HG03571 (cell line): ENCODE results near the gene HTRA2.
"Not testable (repeated sequence)": the region's sequence is repeated elsewhere in the genome, so short reads cannot be mapped to it uniquely, and the experiment has no call there.

Experiments used
- ATAC-seq: cut with Tn5 transposase; IDR thresholded peaks from one replicate; pipeline ENCODE4 v1.9.1; 2021; ENCODE audit not compliant: unreplicated experiment

HTRA2 gene

DNA sequence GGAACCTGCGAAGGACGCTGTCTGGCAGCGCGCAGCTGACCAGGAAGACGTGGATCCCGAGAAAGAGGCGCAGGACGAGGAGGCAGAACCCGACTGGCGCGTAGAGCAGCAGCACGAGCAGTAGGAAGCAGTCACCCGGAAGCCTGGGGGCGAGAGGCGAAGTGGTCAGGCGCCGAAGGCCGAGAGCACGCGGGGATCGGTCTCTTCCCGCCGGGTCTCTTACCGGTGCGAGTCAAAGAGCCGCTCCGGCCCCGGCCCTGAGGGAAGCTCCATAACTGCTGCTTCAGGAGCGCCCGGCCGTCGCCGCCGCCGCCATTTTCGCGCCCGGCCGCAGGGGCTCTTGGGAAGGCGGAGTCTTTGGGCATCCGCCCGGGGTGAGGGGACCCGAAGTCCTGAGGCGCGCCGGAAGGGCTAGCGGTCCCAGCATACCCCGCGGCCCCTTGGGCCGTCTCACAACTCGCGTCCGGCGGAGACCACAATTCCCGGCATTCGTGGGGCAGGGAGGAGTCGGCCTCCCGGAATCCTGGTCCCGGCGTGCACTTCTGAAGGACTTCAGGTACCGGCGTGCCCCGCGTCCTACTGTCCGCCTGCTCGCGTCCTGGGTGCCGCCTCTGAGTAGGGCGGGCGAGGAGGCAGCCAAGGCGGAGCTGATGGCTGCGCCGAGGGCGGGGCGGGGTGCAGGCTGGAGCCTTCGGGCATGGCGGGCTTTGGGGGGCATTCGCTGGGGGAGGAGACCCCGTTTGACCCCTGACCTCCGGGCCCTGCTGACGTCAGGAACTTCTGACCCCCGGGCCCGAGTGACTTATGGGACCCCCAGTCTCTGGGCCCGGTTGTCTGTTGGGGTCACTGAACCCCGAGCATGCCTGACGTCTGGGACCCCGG lies at the start of gene HTRA2, which contains the start of gene AUP1:
TSS of gene HTRA2 (plus strand) at position 577 of the 882 bp plus-strand sequence. CDS start at position 651, 74 bp downstream.
TSS of gene AUP1 (minus strand) at position 350 of the 882 bp plus-strand sequence. CDS start at position 273, 77 bp downstream.
- ATAC-seq = peak; percentile 71

DNA sequence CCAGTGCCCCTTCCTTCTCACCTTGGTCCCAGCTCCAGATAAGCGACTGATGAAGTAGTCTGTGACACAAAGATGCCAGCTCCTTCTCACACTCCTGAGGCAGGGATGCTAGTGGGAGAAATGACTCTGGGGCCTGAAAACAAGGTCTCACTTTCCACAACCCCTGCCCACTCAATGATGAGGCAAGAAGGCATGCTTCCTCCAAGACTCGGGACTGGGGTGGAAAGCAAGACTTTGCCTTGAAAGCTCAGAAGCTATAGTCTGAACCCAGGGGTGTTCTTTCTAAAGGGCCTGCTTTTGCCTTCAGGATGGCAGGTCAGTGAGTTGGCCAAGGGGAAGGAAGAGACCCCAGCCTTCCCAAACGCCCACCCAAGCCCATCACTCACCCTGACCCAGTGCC lies 48.3 kb upstream of the HTRA2 start:
- ATAC-seq = no peak

DNA sequence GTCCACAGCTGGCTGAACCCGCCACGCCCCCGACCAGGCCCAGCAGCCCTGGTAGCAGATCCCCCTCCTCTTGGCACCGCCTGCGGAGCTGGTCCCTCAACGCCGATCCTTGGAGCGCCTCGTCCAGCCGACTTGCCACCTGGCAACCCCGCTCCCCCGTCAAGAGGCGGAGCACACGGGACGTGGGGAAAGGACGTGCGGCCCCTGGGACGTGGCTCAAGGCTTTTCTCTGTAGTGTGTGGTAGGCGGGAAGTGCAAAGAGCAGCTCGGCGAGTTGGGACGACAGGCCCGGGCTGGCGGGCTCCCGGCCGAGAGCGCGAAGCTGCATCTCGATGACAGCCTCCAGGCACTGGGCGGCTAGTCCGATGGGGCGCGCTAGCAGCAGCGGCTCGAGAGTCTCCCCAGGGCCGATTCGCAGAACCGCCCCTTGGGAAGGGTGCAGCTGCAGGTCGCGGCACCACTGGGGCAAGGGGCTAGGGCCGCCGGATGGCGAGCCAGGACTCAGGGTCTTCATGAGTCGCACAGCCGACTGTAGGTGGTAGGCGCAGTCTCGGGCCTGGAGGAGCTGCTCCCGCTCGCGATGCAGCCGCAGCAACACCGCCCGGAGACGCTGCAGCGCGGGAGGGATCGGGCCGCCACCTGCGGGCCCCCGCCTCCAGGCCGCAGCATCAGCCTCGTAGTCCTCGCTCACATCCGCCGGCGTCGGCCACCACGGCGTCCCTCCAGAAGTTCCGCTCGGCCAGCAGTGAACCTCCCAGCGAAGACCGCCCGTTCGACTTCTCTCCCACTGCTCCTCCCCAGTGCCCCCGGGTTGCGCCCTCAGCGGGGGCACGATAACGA lies 47.6 kb upstream of the HTRA2 start:
- ATAC-seq = peak; percentile 44

DNA sequence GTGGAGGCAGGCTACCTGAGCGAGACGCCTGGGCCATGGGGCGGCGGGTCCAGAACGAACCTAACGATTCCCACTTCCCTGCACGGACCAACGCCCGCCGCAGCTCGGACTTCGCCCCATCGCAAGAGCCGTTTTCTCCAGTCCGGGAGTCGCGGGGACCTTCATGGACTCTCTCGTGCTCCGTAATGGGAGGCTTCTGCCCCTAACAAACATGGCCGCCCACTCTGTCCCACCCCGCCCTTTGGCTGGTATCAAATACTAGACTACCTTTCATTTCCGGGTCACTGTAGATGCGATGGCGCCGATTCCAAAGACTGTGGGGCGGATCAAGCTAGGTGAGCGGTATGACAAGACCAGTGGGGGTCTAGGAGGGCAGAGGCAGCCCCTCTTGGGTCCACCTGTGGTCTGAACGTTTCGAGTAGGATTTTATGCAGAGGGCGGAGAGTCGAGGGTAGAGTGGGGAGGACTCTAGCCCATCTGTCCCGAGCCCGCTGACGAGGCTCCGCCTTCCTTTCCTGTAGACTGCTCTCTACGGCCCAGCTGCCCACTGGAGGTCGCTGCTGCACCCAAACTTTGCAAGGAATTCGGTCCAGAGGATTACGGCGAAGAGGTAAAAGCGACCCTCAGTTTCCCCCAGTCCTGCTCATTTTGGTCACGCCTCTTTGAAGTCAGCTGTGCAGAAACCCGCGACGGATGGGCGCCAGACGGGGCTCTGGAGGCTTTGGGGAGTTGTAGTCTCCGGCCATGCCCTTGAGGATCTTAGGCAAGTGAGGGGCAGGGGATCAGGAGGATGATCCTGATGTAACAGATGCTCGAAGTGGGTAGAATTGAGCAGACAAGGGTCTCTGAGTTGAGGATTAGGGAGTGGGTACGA lies 46.7 kb upstream of the HTRA2 start, which contains the start of the genes CCDC142 and TTC31:
TSS of gene CCDC142 (minus strand) at position 198 of the 874 bp plus-strand sequence. CDS start at position 37, 161 bp downstream.
TSS of gene TTC31 (plus strand) at position 281 of the 874 bp plus-strand sequence. CDS start at position 296, 15 bp downstream.
- peak; percentile 86 for ATAC-seq

DNA sequence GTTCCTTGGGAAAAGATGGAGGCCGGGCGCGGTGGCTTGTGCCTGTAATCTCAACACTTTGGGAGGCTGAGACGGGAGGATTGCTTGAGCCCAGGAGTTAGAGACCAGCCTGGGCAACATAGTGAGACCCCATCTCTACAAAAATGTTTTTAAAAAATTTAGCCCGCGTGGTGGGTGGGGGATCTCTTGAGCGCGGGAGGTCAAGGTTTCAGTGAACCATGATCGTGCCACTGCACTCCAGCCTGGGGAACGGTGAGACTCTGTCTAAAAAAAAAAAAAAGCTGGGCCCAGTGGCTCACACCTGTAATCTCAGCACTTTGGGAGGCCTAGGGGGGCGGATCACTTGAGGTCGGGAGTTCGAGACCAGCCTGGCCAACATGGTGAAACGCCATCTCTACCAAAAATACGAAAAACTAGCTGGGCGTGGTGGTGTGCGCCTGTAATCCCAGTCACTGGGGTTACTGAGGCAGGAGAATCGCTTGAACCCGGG lies 46.0 kb upstream of the HTRA2 start:
- ATAC-seq = not testable (repeated sequence)

DNA sequence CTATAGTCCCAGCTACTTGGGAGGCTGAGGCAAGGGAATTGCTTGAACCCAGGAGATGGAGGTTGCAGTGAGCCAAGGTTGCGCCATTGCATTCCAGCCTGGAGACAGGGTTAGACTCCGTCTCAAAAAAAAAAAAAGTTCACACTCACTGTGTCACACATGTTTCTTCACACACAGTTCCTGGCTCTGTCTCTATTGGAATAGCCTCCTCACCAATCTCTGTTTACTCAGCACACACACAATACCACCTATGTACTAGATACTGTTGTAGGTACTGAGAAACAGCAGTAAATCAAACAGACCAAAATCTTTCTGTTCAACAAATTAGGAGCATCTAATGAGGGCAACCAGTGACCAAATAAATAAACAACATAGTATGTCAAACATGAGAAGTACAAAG lies 43.6 kb upstream of the HTRA2 start:
- ATAC-seq = no peak

DNA sequence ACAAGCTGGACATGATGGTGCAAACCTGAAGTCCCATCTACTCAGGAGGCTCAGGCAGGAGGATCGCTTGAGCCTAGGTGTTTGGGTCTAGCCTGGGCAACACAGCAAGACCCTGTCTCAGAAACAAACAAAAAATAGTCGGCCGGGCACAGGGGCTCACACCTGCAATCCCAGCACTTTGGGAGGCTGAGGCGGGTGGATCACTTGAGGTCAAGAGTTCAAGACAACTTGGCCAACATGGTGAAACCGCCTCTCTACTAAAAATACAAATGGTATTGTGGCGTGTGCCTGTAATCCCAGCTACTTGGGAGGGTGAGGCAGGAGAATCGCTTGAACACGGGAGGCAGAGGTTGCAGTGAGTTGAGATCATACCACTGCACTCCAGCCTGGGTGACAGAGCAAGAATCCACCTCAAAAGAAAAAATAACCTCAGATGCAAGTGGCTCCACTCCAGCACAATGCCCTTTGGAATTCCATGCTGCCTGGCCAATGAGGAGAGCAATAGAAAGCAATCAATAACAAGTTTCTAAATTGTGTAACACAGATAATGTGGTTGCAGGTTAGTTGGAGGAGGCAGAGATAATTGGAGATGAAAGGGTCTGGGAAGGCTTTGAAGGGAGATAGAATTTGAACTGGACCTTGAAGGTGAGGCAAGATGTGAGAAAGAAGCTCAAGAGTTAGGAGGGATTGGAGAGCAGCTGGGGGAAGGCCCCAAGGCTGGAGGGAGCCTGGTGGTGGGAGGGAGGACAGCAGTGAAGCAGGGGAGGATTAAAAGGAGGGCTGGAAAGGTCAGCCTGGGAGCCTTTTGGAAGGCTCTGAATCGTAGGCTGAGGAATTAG lies 40.9 kb upstream of the HTRA2 start:
- ATAC-seq = no peak

DNA sequence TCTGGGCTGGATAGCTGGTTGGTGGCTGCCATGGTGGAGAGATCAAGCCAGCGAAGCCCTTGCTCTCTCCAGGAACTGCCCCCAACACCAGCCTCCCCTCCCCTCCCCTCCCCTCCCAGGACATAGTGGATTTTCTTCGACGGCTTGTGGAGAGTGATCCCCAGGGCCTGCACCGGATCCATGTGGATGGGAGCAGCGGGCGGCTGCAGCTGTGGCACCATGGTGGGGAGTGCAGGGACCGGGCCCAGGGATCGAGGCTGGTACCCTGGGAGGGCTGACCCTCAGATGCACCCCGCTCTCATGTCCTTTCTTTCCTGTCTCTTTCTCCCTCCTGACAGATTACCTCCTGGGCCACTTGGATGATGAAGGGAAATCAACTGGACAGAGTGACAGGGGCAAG lies 39.8 kb upstream of the HTRA2 start:
- no peak for ATAC-seq

DNA sequence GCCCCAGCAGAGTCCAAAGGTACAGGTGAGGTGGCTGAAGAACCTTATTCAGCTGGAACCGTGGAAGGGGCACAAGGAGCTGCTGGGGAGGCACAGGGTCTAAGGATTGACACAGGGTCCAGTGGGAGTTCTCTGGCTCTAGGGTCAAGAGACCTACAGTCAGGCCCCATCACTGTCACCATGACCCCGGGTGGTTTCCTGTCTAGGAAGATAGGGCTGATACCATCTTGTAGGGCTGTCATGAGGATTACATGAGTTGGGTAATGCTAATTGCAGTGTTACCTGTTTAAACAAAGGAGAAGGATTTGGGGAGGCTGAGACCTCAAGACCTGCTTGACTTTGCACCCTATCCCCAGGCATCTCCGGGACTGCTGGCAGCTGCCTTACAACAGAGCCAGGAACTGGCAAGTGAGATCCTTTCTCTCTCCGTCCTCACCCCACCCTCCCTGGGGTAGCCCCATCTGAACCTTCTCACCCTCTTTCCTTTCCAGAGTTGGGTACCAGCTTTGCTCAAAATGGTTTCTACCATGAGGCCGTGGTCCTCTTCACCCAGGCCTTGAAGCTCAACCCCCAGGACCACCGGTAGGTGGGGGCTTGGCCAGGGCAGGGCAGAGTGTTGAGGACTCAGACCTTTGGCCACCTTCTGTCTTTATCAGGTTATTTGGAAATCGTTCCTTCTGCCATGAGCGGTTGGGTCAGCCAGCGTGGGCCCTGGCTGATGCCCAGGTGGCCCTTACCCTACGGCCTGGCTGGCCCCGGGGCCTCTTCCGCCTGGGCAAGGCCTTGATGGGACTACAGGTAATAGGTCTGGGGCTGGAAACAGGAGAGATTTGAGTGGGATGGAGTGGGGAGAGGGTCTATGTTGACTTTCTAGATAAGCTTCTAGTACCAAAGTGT lies 37.8 kb upstream of the HTRA2 start:
- no peak for ATAC-seq

DNA sequence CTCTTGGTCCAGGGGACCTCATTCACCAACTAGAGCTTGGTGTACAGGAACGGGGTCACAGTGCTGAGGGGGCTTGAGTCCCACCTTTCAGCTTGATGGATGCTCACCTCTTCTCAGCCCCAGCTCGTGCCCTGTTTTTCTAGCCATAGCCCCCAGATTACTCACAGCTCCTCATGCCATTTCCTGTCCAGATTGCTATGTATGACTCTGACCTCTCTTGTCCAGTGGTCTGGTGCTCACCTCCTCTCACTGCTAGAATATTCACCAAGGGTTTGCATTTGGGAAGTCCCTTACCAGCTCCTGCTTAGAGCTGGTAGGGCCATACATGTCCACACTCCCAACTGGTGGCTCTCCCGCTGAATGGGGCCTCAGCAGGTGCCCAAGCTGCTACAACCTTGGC lies 36.2 kb upstream of the HTRA2 start:
- no peak for ATAC-seq

DNA sequence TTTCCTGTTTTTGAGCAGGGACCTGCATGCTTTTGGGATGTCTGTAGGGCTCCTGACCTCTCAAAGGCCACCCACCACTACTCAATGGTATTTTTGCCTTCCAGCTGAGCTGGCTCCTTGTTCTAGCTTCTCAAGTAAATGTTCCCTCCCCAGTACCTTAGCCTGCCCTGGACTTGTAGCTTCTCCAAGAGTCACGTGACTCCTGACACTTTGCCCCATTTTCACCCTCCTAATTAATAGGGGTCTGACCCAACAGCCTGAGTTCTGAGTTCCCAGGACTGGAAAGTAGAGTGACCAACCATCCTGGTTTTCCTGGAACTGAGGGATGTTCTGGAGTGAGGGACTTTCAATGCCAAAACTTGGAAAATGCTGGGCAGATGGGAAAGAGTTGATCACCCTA lies 34.3 kb upstream of the HTRA2 start:
- ATAC-seq = no peak

DNA sequence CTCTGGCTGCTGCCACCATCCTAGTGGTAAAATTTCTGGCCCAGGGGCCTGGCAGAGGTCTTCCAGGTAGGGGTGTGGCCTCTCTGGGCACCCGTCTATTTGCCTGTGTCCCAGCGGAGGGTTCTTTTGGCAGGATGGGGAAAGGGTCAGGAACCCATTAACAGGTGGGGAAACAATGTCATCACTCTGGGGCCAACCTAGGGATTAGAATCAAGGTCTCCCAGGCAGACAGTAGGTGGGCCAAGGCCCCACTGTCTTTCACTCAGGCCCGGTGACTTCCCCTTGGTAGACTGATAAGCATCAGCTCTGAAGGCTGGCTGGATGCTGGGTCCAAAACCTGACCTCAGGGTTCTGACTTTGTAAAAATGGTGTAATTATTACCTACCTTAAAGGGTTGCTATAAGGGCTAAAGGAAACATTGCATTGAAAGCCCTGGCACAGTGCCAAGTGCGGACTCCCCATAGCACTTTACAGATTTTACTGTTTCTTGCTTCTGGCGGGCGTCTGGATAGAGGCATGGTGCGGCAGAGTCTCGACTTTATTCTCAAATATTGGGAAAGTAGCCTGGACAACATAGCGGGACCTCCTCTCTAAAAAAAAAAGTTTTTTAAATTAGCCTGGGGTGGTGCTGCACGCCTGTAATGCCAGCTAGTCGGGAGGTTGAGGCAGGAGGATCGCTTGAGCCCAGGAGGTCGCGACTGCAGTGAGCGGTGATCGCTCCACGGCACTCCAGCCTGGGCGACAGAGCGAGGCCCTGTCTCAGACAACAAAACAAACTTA lies 32.5 kb upstream of the HTRA2 start:
- no peak for ATAC-seq

DNA sequence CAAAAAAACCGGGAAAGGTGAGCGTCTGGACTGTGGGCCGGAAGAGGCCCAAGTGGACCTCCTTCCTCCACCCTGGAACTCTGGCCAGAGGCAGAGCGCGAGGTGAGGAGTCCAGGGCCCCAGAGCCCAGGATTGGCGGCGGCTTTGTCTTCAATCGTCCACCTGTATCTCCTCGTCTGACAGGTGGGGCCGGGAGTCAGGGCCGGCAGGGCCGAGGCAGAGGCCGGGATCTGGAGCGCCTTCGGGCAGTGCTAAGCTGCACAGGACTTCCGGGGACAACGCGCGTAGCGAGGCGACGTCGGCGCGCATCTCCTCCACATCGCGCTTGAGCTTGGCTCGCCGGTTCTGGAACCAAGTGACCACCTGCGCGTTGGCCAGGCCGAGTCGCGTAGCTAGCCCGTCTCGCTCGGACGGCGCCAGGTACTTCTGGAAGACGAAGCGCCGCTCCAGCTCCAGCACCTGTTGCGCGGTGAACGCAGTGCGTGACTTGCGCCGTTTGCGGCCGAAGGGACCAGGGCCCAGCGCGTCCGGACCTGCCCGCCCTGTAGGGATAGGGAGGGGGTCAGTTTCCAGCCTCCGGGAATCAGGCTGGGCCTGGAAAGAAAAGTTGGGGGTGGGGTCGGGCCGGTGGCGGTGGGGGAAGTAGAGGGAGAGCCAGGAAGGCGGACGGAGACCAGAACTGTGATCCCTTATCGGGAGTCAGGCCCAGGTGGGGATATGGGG lies 31.8 kb upstream of the HTRA2 start:
- ATAC-seq = no peak

DNA sequence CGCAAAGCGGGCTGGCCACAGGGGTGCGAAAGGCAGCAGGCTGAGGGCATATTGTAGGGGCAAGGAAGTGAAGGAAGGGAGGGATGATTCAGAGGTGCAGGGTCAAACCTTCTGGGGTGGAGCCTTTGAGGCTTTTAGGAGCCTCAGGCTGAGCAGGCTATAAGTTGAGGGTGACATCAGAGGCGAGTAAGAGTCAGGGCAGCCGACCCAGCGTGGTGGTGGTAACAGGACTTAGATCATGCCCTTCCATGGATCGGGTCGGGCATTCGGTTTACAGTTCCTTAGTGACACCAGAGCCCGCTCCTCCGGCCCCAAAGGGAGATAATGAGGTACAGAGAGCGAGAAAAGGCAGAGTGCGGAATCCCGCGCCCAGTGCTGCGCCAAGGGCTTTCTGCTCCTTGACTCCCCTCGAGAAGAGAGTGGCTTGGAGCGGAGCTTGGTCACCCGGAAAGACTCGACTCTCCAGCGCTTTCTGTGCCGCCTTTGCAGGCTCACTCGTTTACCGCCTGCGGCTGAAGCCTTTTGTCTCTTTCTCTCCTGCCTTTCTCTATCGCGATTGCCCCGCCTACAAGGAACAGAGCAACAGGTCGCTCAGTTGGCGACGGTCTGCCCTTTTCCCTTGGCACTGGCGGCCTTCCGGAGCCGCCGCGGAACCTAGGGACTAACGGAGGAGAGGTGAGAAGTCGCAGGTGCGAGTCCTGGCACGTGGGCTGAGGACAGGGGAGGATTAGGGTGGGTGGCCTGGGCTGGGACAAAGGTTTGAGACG lies 31.1 kb upstream of the HTRA2 start:
- no peak for ATAC-seq

DNA sequence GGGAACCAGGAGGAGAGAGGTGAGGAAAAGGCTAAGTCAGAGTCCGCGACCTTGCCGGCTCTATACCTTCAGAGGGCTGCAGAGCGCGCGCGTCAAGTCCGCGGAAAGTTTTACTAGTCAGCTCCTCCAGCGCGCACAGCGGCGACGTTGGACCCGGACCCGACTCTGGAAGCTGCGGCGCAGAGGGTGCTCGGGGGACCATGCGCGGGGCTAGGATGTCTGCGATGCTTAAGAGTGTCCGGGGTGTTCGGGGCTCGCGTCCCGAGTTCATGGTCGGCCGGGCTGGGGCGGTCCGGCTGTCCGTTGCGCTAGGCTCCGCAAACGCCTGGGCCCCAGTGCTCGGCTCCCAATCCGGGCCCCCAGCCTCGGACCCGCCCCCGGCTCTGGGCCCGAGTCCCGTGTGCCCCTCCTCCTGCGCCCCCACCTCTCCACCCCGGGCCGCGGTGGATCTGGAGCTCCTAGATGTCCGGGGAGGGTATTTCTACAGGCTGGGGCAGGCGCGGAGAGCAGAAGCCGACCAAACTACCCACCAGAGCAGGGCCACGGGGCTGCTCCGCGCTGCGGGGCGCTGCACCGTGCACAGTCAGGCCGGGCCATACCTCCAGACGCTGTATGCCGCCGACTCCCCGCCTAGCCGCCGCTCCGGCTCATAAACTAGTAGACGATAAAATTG lies 30.3 kb upstream of the HTRA2 start, which contains the start of gene LBX2:
TSS of gene LBX2 (minus strand) at position 337 of the 673 bp plus-strand sequence. CDS start at position 271, 66 bp downstream.
- ATAC-seq = no peak
